ENCODE measurements around the gene TYMS.

Gene TYMS

DNA sequence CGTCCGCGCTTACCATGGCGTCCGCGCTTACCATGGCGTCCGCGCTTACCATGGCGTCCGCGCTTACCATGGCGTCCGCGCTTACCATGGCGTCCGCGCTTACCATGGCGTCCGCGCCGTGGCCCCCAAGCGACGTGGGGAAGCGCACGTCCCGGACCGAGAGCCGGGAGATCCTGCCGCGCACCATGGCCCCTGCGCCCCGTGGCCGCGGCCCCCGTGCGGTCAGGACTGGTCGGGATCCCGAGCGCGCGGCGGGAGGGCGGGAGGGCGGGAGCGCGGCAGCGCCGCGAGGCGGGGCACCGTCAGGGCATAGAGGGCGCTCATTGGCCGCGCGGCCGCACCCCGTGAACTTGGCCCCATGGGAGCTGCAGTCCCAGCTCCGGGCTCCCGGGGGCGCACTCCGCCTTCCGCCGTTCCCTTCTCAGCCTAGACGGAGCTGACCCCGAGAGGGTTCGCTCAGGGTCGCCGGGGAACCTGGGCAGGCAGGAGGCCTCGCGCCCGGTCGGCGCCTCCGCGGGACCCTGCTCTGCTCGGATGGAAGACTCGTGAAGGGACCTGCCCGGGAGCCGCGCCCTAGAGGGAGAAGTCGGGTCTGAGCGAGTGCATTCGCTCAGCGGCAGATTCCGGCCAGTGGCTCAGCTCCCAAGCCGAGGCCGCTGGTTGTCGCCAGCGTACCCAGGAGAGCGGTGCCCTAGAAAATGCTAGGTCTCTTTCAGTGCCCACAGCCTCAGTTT, 55.1 kb downstream of the TYMS start, which contains the start of gene ENOSF1:
Gene ENOSF1, minus strand, starts transcription at position 230 of the 734 bp plus-strand sequence. Its CDS starts 43 bp downstream, at position 187.
- DNase-seq: peak; percentile 94

- no peak for DNase-seq
Observed at GRCh38 chr18:713135-713490, 55.7 kb downstream of the TYMS start.

GRCh38 chr18:715626-716025, 58.2 kb downstream of the TYMS start:
- peak; percentile 16 for DNase-seq

DNA sequence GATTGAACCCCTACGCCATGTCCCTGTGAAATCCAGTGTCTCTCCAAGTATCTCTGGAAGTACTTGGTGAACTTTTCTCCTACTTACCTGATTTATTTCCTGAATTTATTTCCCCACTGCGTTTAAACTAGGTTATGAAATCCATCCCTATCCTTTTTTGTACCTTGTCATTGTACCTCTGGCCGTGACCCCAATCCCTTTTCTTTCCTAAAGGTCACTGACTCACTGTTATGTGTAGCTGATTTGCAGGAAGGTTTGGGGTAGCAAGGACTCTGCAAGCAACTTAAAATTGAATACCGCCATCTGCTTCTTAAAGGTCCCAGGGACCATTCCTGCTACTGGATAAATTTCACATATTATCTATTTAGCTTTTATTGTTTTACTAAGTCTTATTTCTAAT, 59.5 kb downstream of the TYMS start:
- DNase-seq: no peak
